Activated gamma-delta T cell treated with Interleukin-2 at 50 U/mL for 16 hours (primary cell): ENCODE measurements around the gene RNU4-1.

Experiments used
- DNase-seq: peaks from one replicate; pipeline ENCODE4 v3.0.0-alpha.2; 2020

RNU4-1 gene

DNA sequence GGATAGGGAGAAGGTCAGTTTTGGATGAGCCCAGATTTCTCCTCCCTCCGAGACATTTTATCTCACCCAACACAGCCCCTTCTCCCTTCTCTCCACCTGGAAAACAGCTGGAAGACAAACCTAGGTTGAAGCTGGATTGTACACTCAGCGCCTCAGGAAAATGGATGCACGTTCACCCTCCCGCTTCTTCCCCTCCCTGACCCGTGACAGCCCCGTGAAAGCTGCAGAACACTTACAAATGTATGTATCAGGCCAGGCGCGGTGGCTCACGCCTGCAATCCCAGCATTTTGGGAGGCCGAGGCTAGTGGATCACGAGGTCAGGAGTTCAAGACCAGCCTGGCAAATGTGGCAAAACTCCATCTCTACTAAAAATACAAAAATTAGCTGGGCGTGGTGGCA is 5.5 kb downstream of the RNU4-1 start:
- DNase-seq = no peak

DNA sequence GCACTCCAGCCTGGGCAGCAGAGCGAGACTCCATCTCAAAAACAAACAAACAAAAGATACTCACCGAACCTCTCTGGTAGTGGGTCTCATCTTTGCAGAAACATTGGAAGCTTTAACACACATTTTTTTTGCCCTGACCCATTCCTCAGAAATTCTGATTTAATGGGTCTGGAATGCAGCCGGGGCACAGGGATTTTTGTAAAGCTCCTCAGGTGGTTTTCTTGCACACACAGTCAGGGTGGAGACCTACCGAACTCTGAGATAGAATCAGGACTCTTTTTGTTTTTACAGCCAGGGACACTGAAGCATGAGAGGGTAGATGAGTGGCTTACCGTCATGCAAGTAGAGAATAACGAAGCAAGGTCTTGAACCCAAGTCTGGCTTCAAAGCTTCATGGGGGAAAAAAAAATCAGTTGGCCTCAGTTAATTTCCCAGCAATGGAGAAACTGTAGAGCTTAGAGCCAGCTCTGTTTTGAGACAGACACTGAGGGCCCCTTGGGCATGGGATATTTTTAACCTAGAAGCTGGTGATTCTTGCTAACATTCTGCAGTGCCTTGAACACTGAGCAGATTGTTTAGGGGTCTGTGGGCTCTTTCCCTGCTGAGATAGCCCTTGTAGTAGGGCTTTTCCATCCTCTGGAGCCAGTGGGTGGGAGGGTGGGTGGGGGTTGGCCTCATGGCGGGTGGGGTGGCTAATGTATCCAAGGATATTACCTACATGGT is 6.1 kb downstream of the RNU4-1 start:
- no peak for DNase-seq

DNA sequence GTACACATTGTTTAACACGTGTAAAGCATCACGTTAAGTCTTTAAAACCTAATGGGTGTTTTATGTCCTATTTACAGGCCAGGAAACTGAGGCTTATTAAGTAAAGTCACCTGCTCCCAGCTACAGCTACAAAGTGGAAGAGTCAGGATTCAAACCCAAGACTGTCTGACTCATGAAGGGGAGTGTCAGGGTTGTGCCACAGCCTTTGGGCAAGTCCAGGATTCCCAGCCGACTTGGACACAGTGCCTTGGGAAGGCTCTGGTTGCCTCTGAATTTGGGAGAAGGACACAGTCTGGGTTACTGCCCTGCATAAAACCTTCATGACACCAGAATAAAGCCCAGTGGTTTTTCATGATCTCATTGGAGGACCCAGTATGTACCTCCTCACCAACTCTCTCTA is 8.7 kb downstream of the RNU4-1 start:
- no peak for DNase-seq

DNA sequence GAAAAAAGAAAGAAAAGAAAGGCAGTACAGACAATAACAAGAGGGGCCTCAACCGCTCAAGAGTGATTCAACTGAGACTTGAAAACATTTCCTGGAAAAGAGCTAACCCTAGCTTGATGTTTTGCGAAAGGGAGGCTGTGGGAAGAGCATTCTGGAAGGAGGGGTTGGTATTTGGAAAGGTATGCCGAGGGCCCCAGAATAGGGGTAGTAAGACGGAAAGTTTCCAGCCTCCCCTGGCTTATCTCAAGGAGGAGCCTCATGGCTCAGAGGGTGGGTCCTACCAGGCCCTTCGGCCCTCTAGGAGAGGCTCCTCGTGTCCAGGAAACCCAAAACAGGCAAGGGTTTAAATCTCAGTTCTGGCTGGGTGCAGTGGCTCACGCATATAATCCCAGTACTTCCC is 9.7 kb downstream of the RNU4-1 start:
- no peak for DNase-seq

DNA sequence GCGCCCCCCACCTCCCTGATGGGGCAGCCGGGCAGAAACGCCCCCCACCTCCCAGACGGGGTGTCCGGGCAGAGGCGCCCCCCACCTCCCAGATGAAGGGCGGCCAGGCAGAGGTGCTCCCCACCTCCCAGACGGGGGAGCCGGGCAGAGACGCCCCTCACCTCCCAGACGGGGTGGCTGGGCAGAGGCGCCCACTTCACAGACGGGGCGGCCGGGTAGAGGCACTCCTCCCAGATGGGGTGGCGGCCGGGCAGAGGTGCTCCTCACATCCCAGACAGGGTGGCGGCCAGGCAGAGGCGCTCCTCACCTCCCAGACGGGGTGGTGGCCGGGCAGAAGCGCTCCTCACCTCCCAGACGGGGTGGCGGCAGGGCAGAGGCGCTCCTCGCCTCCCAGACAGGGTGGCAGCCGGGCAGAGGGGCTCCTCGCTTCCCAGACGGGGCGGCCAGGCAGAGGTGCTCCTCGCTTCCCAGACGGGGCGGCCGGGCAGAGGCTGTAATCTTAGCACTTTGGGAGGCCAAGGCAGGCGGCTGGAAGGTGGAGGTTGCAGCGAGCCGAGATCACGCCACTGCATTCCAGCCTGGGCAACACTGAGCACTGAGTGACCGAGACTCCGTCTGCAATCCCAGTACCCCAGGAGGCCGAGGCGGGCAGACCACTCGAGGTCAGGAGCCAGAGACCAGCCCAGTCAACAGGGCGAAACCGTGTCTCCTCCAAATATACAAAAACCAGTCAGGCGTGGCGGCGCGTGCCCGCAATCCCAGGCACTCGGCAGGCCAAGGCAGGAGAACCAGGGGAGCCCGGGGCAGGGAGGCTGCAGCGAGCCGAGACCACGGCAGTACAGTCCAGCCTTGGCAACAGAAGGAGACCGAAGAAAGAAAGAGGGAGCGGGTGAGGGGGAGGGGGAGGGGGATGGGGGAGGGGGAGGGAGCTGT is 14.6 kb downstream of the RNU4-1 start:
- DNase-seq = no peak

DNA sequence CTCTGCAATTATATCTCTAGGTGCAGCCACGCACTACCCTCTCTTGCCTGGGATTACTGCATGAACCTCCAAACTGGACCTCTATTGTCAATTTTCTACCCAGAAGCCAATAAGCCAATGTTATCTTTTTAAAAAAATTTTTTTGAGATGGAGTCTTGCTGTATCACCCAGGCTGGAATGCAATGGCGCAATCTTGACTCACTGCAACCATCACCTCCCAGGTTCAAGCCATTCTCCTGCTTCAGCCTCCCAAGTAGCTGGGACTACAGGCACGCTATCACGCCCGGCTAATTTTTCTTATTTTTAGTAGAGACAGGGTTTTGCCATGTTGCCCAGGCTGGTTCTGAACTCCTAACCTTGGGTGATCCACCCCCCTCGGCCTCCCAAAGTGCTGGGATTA is 16.3 kb downstream of the RNU4-1 start:
- no peak for DNase-seq

DNA sequence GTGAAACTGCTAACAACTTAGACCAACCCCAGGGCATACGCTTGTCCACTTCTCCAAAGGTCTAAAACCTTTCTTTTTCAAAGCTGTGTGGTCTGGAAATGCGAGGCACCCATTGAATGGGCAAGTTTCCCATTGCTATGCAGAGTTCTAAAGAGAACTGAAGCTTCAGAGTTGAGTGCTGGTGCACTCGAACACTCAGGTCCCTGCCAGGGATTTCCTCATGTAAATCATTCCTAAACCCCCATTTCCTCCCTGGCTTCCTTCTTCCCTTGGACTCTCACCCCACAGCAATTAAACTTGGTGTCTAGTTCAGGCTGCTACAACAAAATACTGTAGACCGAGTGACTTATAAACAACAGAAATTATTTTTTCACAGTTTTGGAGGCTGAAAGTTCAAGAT is 25.3 kb downstream of the RNU4-1 start:
- no peak for DNase-seq

DNA sequence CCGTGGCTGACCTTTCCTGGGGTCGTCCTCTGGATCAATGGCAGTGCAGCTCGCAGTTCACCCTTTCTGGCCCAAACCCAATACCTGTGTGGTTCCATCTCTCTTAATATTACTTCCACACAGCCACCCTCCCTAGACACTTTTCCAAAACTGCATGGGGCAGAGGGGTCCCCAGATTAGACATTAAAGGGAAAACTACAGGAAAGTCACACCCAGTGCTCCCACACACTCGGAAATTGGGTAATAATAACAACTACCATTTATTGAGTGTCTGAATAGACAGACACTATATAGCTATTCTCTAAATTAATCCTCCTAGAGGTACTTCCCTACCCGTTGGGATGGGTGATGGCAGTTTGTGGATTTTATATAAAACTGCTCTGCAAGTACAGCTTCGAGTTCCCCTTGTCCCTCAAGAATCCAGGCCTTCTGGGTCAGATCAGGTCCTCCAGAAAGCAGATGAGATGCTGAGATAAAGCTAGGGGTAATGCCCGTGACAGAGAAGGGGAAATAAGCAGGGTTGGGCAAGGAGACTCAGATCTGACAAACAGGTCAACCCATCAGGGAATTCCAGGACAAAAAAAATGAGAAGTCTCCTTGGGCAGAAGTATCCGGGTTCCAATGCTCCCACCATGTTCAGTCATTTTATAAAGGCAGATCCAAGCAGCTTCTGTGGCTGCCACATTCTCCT is 26.7 kb downstream of the RNU4-1 start:
- DNase-seq = no peak

DNA sequence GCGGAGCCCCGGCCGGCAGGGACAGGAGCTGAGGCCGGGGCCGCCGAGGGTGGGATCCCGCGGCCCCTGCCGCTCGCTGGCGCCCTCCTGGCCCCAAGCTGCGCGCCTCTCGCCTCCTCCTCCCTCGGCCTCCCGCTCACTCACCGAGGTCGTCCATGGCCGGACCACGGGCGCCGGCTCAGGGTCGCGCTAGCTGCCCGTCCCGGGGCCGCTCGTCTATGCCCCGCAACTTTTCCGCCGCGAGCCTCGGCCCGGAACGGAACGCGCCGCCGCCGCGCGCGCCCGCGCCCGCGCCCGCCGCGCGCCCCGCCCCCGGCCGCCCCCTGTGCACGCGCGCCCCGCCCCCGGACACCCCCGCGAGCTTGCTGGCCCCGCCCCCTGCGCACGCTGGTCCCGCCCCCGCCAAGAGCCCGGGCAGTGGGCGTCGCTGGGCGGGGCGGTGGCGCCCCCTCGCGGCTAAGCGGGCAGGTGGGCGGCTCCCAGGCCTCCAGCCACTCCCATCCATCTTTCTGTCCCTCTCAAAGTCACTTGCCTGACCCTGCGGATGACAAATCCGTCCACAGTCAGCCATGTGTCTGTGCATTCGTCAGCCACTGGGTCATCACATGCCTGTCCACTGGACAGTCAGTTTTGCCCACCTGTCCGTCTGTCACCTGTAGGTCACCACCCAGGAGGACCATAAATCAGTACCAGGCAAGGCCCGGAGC is 27.4 kb downstream of the RNU4-1 start, which contains the start of gene PXN:
Gene PXN, minus strand, starts transcription at position 258 of the 707 bp plus-strand sequence. Its CDS starts 101 bp downstream, at position 157.
- DNase-seq = peak; percentile 93

DNA sequence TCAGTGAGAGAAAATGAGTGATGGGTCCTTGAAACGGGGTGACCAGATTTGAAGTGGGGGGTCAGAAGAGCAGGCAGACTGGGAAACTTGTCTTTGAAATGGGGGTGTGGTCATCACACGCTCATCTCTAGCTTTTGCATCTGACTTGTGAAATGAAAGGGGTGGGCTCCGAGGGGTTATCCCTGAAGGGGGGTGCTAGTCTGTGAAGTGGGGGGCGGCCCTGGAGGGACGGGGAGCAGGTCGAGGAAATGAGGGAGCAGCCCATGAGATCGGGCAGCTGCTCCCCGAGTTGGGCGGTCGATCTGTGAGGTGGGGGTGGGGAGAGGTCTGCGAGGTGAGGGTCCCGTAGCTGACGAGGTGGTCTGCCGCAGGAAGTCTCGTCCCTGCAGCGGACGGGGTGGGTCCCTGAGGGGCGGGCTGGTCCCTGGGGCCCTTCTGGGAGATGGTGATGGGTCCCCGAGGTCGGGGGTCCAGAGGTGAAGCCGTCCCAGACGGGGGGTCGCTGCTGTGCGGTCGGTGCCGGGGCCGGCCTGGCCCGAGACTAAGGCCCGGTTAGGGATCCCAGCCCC is 28.0 kb downstream of the RNU4-1 start:
- DNase-seq = no peak

DNA sequence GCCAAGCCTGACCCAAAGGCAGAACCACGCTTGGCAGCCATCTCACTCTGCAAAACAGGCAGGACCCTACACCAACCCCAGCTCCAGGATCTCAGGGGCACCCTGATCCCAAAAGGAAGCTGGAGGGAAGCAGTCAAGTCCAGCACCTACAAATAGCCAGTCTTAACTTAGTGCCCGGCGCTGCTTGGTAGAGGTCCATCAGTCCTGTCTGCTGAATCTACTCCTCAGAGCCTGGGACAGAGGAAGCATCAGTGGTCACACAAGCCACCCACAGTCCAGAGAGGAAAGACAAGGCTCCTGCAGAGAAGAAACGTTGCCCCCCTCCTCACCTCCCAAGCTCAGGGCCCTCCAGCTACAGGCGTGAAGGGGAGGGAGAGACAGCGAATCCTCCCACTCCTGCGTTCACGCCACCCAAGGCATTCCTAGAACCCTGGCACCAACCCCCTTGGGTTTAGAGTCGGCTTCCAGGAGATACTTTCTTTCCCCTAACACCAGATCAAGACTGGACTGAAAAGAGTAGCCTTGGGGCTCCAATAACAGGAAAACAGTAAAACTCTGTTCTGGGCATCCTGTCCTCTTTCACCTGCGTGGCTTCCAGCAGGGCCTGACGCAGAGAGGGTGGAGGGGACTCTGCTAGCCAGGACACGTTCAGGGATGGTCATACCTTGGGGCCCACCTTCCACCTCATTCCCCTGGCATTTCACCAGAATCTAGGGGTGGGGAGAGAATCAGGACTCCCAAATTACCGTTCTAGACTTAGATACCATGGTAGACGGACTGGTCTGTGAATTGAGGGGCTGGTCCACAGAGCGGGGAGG is 28.7 kb downstream of the RNU4-1 start:
- no peak for DNase-seq

DNA sequence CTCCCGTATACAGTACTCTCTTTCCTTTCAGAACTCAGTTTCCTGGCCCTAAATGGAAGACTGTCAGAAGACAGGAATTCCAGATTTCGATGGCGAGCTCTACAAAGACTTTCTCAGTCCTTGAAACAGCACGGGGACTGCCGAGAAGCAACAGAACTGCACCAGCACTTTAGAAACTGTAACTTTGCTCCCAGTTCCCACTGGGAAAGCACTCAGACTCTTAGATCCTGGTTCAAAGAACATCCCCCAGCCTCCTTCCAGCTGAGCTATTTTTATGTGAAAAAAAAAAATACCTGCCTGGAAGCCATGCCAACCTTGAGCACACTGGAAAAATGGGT is 29.3 kb downstream of the RNU4-1 start:
- DNase-seq = no peak

DNA sequence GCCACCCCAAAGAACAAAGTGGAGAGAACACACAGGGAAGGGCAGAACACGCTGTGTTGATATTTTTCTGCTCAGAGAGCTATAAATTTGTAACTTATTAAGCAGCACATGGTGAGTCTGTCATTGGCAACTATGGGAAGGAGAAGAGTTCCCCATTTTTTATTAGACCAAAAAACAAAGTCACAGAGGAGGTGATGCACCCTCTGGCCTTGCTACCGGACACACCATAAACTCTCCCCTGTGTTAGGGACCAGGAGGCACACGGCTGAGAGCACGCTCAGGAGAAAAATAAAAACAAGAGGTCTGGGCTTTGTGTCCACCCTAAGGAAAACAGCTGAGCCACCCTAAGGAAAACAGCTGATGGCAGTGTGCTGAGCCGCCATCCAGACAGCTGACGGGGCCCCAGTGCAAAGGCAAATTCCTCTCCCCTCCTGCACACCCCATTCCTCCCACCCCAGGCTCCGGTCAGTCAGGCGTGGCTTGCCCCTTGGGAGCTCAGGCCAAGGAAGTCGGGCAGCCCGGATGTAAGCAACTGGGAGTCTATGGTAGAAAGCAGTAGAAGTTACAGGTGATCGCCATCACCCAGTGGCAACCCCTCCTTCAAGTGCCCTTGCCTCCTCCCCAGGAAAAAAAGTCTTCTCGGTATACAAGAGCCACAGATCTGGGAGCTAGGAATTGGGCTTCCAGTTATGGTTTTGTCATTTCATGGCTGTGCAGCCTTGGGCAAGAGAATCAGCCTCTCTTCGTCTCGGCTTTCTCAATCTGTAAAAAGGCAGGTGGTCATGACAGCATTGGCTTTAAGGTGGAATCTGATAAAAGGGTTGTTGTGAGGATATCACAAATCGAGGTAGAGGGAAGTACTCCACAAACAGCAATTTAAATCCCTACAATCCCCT is 29.9 kb downstream of the RNU4-1 start:
- no peak for DNase-seq

DNA sequence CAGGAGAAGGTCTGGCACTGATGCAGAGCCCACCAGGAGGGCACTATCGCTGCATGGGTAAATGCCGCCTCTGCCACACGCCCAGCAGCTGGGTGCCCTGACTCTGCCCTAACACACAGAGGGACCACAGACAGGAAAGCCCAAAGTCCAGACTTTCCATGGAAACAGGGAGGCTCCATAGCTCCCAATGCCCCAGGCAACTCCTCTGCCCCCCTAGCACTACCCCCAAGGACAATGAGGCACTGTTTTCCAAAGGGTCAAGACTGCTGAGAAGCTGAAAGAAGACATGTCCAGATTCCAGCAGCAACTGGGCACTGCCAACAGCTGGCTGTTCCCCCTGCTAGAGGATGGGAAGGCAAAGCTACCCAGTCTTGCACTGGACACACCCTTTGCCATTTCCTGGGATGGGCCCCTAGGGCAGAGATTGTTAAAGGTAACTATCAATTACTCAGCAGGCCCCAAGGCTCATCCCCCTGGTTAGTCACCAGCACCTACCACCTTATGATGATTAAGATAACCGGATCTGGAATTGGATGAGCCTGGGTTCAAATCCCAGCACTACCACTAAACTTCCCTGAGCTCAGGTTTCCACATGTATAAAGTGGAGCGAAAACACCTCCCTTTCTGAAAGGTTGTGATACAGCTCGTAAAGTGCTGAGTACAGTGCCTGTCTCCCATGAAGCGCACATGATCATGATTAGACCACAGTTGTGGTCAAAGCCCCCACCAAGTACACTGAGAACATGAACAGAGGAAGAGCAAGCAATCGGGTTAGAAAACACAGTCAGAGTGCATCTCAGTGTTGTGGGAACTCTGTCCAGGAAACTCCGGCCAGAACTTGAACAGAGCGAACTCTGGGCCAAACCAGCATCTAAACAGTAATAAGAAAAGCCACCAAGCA is 30.8 kb downstream of the RNU4-1 start:
- no peak for DNase-seq

DNA sequence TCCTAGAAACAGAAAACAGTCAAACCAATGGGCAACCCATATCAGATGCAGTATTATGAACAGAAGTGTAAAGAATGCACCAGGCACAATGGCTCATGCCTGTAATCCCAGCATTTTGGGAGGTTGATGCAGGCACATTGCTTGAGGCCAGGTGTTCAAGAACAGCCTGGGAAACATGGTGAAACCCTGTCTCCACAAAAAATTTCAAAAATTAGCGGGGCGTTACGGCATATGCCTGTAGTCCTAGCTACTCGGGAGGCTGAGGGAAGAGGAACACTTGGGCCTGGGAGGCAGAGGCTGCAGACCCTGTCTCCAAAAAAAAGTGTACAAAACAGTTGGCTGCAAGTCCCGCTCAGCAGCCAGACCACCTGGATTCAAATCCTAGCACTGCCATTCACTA is 32.4 kb downstream of the RNU4-1 start:
- no peak for DNase-seq

DNA sequence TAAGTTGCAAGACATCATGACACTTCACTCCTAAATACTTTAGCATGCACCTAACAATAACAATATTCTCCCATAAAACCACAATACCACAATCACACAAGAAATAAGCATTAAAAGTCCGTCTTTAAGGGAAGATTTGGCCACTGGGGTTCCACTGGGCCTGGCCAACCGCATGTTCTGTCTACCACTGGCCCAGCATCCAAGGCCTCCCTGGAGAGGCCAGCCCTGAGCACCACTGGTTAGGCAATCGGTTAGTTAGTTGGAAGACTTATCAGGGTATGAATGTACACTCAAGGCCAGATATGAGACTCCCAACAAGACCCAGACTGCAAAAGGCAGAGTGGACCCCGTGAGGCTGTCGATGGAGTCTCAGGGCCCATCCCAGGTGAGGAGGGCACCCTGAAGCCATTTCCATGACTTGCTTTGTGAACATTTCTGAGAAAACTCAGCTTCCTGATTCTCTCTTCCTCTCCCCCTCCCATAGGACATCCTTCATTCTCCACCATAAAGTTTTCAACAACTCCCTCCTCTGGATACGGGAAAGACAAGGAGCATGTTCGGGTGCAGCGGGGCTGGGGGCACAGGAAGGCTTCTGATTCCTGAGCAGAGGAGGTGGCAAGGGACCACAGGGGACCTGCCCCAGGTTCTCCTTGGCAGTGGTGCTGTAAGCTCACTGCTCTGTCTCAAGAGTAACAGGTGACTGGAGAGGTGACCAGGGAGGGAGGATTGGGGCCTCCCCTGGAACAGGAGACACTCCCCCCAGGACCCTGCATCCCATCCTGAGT is 33.4 kb downstream of the RNU4-1 start:
- DNase-seq = no peak

DNA sequence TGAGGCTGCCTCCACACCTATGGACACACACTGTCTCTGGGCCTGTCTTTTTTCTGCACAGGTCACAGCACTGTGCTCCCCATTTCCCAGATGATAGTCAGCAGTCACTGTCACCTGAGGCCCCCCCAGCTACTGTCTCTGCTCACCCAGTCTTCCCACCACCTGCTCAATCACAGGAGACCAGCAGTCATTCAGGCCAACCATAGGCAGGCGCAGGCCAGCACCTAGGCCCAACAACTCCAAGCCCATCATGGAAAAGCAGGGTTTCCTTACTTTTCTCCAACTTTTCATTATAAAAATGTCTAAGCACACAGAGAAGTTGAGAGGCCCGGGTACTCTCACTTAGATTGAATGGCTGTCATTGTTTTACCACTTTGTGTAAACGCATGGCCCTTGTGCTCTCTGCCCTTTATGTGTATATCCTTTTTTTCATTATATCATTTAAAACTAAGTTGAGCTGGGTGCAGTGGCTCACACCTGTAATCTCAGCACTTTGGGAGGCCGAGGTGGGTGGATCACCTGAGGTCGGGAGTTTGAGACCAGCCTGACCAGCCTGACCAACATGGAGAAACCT is 34.6 kb downstream of the RNU4-1 start:
- no peak for DNase-seq
